Heart left ventricle (tissue), 16 donors: Measurements from ENCODE around the gene INPP5D. TPM values are rescaled to one million over a fixed set of nuclear protein-coding genes. Genes with fewer than 3 reads are reported as not detected.

Experiments used
- ATAC-seq, 4 donors: fragments of 200-7000 bp; cut with Tn5 transposase; one replicate each; pipeline ENCODE4 v1.9.1; 2020 to 2022; ENCODE audit warnings: moderate library complexity in 4 of 4, mild to moderate bottlenecking in 3 of 4, moderate number of reproducible peaks in 1 of 4
- DNase-seq, 5 donors: peaks; one replicate each; pipeline ENCODE4 v3.0.0-alpha.2; 2020
- H3K27ac ChIP-seq, 12 donors: fragments of 200-600 bp; sonication (generic) in 4 of 12; one replicate each; pipeline versions ENCODE4 v1.5.0 to v1.8.0; 2016 to 2022; ENCODE audit warnings: mild to moderate bottlenecking in 2 of 12
- H3K27me3 ChIP-seq, 9 donors: fragments of 200-600 bp; sonication (generic) in 2 of 9; one replicate each; pipeline versions ENCODE4 v1.5.1 to v1.8.0; 2016 to 2022; ENCODE audit warnings: mild to moderate bottlenecking in 3 of 9
- H3K36me3 ChIP-seq, 9 donors: fragments of 200-600 bp; sonication (generic) in 2 of 9; one replicate each; pipeline versions ENCODE4 v1.5.0 to v1.8.0; 2018 to 2022; ENCODE audit warnings: mild to moderate bottlenecking in 2 of 9
- H3K4me1 ChIP-seq, 12 donors: fragments of 200-600 bp; sonication (generic) in 4 of 12; one replicate each; pipeline versions ENCODE4 v1.5.0 to v1.8.0; 2016 to 2022; ENCODE audit warnings: mild to moderate bottlenecking in 3 of 12
- H3K4me3 ChIP-seq, 12 donors: fragments of 200-600 bp; sonication (generic) in 4 of 12; one replicate each; pipeline versions ENCODE4 v1.5.0 to v1.8.0; 2017 to 2022; ENCODE audit warnings: mild to moderate bottlenecking in 9 of 12, moderate library complexity in 4 of 12
- H3K9me3 ChIP-seq, 12 donors: fragments of 200-600 bp; sonication (generic) in 4 of 12; one replicate each; pipeline versions ENCODE4 v1.5.0 to v1.8.0; 2016 to 2022; ENCODE audit warnings: mild to moderate bottlenecking in 1 of 12
- CTCF ChIP-seq, 12 donors: fragments of 200-600 bp; sonication (generic) in 4 of 12; IDR thresholded peaks; one replicate each; pipeline versions ENCODE4 v1.5.0 to v1.8.0; 2018 to 2022; ENCODE audit warnings: antibody characterized with exemption in 12 of 12, mild to moderate bottlenecking in 5 of 12
- POLR2A ChIP-seq, 2 donors: fragments of 450-650 bp; IDR thresholded peaks; one replicate each; pipeline ENCODE4 v1.6.1; 2017; ENCODE audit warnings: antibody characterized with exemption in 2 of 2, mild to moderate bottlenecking in 2 of 2, moderate library complexity in 2 of 2
- WGBS, 4 donors: extraction: QIAGEN DNeasy Blood & Tissue Kit in 2 of 4; methylation state at CpG; one replicate each; pipeline versions ENCODE4 v1.1.5 to v1.1.7; 2013 to 2018; 5-methylcytosine and 5-hydroxymethylcytosine counted together
- intact Hi-C, 10 donors: fragments of 100-400 bp; cut with DNase I; formaldehyde crosslinking; loops; one replicate each; pipeline versions ENCODE4 v1.11.1 to v1.14.2; 2022
- polyA plus RNA-seq, 2 donors: library from polyadenylated mRNA; stranded (reverse); fragments of 200-250 nt; gene quantifications; one replicate each; pipeline ENCODE4 v1.2.3, GENCODE V29; 2013
- total RNA-seq, 9 donors: library from RNA; depleted of rRNA in 2 of 9; stranded (reverse); fragments of >200 nt in 2 of 9; fragmentation: NEBNext Ultra II Directional in 3 of 9; extraction: Animal tissue kit (Norgen Biotek cat#: 25700) in 3 of 9; gene quantifications; one replicate each; pipeline versions ENCODE4 v1.1.0 to v1.2.4, GENCODE V29; 2016 to 2023
- donor health status: ischemic (EF 13 %, LVEDD 7.1; RV severe dilation, severe dysfunction).
- donor health status: healthy with polysubstance abuse.
- donor health status: DM: no; HTN: yes; CAD: no.
- donor health status: DM: no; HTN: no; CAD: no.
- donor health status: ischemic (EF 25% LVEDD 6.9; RV normal size, moderate dysfunction).
- donor health status: ischemic (EF 25% LVEDD 5.7; RV mildly dilated, moderate dysfunction).
- donor health status: healthy.
- donor health status: DM: yes; HTN: yes; CAD: no.
- donor health status: ischemic (EF 35%, LVEDD 5.7; RV mildly dilated, moderate dysfunction).
- donor health status: nonischemic (EF 11% LVEDD 7.7; RV severe dilation, severe dysfunction).
- donor health status: DM: yes; HTN: yes; CAD: no.
- donor health status: PGD.
- donor health status: ischemic (EF 29% LVEDD 5.4; RV normal size, mild dysfunction).
- donor health status: nonischemic (EF 23%, LVEDD 6.1; RV moderate dilation, normal function).

INPP5D gene
- total and polyA plus RNA-seq, 11 donors = 2.8 to 29.1 (median 4.9) TPM

GRCh38 chr2:233093166-233093448 is 33.0 kb downstream of the INPP5D start:
- Histone ChIP-seq H3K27me3 (no peaks in the 10 kb centered on the region), H3K4me3 (peak overlapping the region in 1 of 12 donors; percentile 18), H3K9me3 (no peaks in the 10 kb centered on the region), H3K36me3 (peaks cover 0 to 26% (median 0%) of the 10 kb centered on the region in 9 donors), H3K27ac (peak overlapping the region in 2 of 12 donors; percentile 46 to 74), H3K4me1 (peaks cover 0 to 48% (median 0%) of the 10 kb centered on the region in 12 donors)
- intact Hi-C loops = no loop called here
- WGBS, 4 donors = 52 to 68% (median 58%) methylated on average over 1 of the region's 1 CpG
- ATAC-seq (no peak), DNase-seq (no peak)
- TF ChIP-seq CTCF (IDR thresholded peaks at IDR 0.05) (no peak), POLR2A (IDR thresholded peaks at IDR 0.05) (no peak)

GRCh38 chr2:233093721-233094120 is 33.6 kb downstream of the INPP5D start:
- 76 to 83% (median 79%) methylated on average over 4 of the region's 4 CpGs for WGBS, 4 donors
- Histone ChIP-seq H3K27ac (peak overlapping the region in 1 of 12 donors; percentile 74), H3K9me3 (no peaks in the 10 kb centered on the region), H3K4me1 (peaks cover 0 to 42% (median 0%) of the 10 kb centered on the region in 12 donors), H3K27me3 (no peaks in the 10 kb centered on the region), H3K4me3 (no peak overlapping the region), H3K36me3 (peaks cover 0 to 20% (median 0%) of the 10 kb centered on the region in 9 donors)
- intact Hi-C loops = no loop called here
- DNase-seq (no peak), ATAC-seq (no peak)
- no peak for TF ChIP-seq POLR2A (IDR thresholded peaks at IDR 0.05)
- no peak for TF ChIP-seq CTCF (IDR thresholded peaks at IDR 0.05)

DNA sequence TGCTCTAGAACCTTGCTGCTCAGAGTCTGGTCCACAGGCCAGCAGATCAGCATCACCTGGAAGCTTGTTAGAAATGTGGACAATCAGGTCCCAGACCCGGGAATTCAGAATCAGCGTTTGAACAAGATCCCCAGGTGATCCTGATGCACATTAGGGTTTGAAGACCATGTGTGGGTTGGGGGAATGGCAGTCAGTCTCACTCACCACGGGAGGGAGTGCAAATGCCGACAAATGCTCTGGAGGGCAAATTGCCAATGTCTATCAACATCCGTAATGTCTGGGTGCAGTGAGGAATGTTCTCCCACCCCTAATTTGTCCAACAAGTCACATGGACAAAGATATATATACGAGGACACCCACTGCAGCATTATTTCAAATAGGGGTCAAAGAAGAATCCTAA is 34.5 kb downstream of the INPP5D start:
- DNase-seq = no peak
- H3K36me3 ChIP-seq = peaks cover 0 to 14% (median 0%) of the 10 kb centered on the region in 9 donors
- no peaks in the 10 kb centered on the region for H3K9me3 ChIP-seq
- peaks cover 0 to 38% (median 0%) of the 10 kb centered on the region in 12 donors for H3K4me1 ChIP-seq
- intact Hi-C loops = loop anchor here in 3 of 10 donors (5.0 kb wide), 2 partner anchors 153 to 158 kb away; partner anchors contain the start of gene ATG16L1 (in 2 of the 3)
- H3K4me3 ChIP-seq = no peak overlapping the region
- no peak overlapping the region for H3K27ac ChIP-seq
- TF ChIP-seq POLR2A (IDR thresholded peaks at IDR 0.05) (no peak), CTCF (IDR thresholded peaks at IDR 0.05) (no peak)
- 34 to 61% (median 45%) methylated on average over 6 of the region's 6 CpGs for WGBS, 4 donors
- no peaks in the 10 kb centered on the region for H3K27me3 ChIP-seq
- ATAC-seq = no peak

- no peak for TF ChIP-seq CTCF (IDR thresholded peaks at IDR 0.05)
- TF ChIP-seq POLR2A (IDR thresholded peaks at IDR 0.05) = no peak
- Histone ChIP-seq H3K36me3 (peaks cover 0 to 8% (median 0%) of the 10 kb centered on the region in 9 donors), H3K4me1 (peaks cover 0 to 49% (median 0%) of the 10 kb centered on the region in 12 donors), H3K27ac (no peak overlapping the region), H3K27me3 (no peaks in the 10 kb centered on the region), H3K9me3 (no peaks in the 10 kb centered on the region), H3K4me3 (no peak overlapping the region)
- DNase-seq = no peak
- intact Hi-C loops = loop anchor here in 3 of 10 donors (5.0 kb wide), 2 partner anchors 151 to 156 kb away; partner anchors contain the start of gene ATG16L1 (in 2 of the 3)
- no peak for ATAC-seq
- 84 to 94% (median 90%) methylated on average over 6 of the region's 6 CpGs for WGBS, 4 donors
Measured at GRCh38 chr2:233096006-233096405, 35.9 kb downstream of the INPP5D start.
